Stimulated activated CD4-positive, alpha-beta T cell treated with anti-CD3 and anti-CD28 coated beads, Interleukin-4, amount 100 ng/mL, for 48 hours (primary cell): ENCODE measurements around the gene KBTBD4.
"Not testable (repeated sequence)": the region's sequence is repeated elsewhere in the genome, so short reads cannot be mapped to it uniquely, and the experiment has no call there.

ENCODE experiments used
- DNase-seq, 2 donors: peaks; one replicate each; pipeline ENCODE4 v3.0.0-alpha.2; 2020; ENCODE audit warnings: low read depth in 2 of 2

Gene KBTBD4

GRCh38 chr11:47560426-47560825, 18.3 kb downstream of the KBTBD4 start:
- DNase-seq = no peak

- no peak for DNase-seq
Observed at GRCh38 chr11:47558695-47559094, 20.1 kb downstream of the KBTBD4 start.

- DNase-seq = not testable (repeated sequence)
Observed at GRCh38 chr11:47557004-47557403, 21.8 kb downstream of the KBTBD4 start.

GRCh38 chr11:47553406-47553743, 25.4 kb downstream of the KBTBD4 start:
- no peak for DNase-seq

- DNase-seq = peak; percentile 87 to 93
Observed at GRCh38 chr11:47552566-47553405, 26.0 kb downstream of the KBTBD4 start, which contains the start of gene CELF1. CELF1 (minus strand) TSS chr11:47553132; CDS start chr11:47499523, 53,609 bp downstream.

GRCh38 chr11:47552056-47552565, 26.7 kb downstream of the KBTBD4 start:
- no peak for DNase-seq

- DNase-seq = no peak
Observed at GRCh38 chr11:47551086-47551485, 27.7 kb downstream of the KBTBD4 start.

- DNase-seq = no peak
Observed at GRCh38 chr11:47550288-47551047, 28.3 kb downstream of the KBTBD4 start.

GRCh38 chr11:47546274-47546673, 32.5 kb downstream of the KBTBD4 start:
- DNase-seq = not testable (repeated sequence)

- no peak for DNase-seq
Observed at GRCh38 chr11:47545298-47545697, 33.5 kb downstream of the KBTBD4 start.

- no peak for DNase-seq
Observed at GRCh38 chr11:47541070-47541469, 37.7 kb downstream of the KBTBD4 start.

- DNase-seq = no peak
Observed at GRCh38 chr11:47539681-47540039, 39.1 kb downstream of the KBTBD4 start.

GRCh38 chr11:47538741-47539565, 39.8 kb downstream of the KBTBD4 start:
- DNase-seq = no peak

- DNase-seq = no peak
Observed at GRCh38 chr11:47536915-47537314, 41.9 kb downstream of the KBTBD4 start.

- DNase-seq = no peak
Observed at GRCh38 chr11:47534704-47535251, 44.0 kb downstream of the KBTBD4 start.

GRCh38 chr11:47533690-47534151, 45.0 kb downstream of the KBTBD4 start:
- no peak for DNase-seq

- no peak for DNase-seq
Observed at GRCh38 chr11:47532597-47533213, 46.1 kb downstream of the KBTBD4 start.

- no peak for DNase-seq
Observed at GRCh38 chr11:47531666-47532065, 47.1 kb downstream of the KBTBD4 start.

GRCh38 chr11:47530721-47531120, 48.0 kb downstream of the KBTBD4 start:
- not testable (repeated sequence) for DNase-seq

GRCh38 chr11:47529951-47530350, 48.8 kb downstream of the KBTBD4 start:
- no peak for DNase-seq

GRCh38 chr11:47527186-47527585, 51.6 kb downstream of the KBTBD4 start:
- no peak for DNase-seq
